ENCODE data around the gene CEACAM4.

Gene CEACAM4

GRCh38 chr19:41637484-41637883 is 10.6 kb upstream of the CEACAM4 start:
- no peak for TF ChIP-seq POLR2A (IDR thresholded peaks at IDR 0.05; ENCODE audit: low read depth, low read length)
- no peak for FAIRE-seq
- no peak for DNase-seq (ENCODE audit: insufficient read length)

- DNase-seq (ENCODE audit: insufficient read length) (no peak), FAIRE-seq (no peak)
- TF ChIP-seq POLR2AphosphoS5 (IDR thresholded peaks at IDR 0.05; ENCODE audit: low read depth, low read length) (no peak), POLR2A (IDR thresholded peaks at IDR 0.05; ENCODE audit: low read depth, low read length) (no peak), TAF1 (IDR thresholded peaks at IDR 0.05; ENCODE audit: borderline replicate concordance, low read depth, low read length) (no peak)
Measured at GRCh38 chr19:41627966-41628675, 1.2 kb upstream of the CEACAM4 start.

- FAIRE-seq = no peak
- TF ChIP-seq POLR2A (IDR thresholded peaks at IDR 0.05; ENCODE audit: low read depth, low read length) (no peak), POLR2AphosphoS5 (IDR thresholded peaks at IDR 0.05; ENCODE audit: low read depth, low read length) (no peak), TAF1 (IDR thresholded peaks at IDR 0.05; ENCODE audit: borderline replicate concordance, low read depth, low read length) (no peak)
- no peak for DNase-seq (ENCODE audit: insufficient read length)
Measured at GRCh38 chr19:41626278-41626677, 596 bp downstream of the CEACAM4 start.

GRCh38 chr19:41624937-41625336 is 1.9 kb downstream of the CEACAM4 start:
- no peak for FAIRE-seq
- no peak for DNase-seq (ENCODE audit: insufficient read length)
- TF ChIP-seq POLR2A (IDR thresholded peaks at IDR 0.05; ENCODE audit: low read depth, low read length) (no peak), TAF1 (IDR thresholded peaks at IDR 0.05; ENCODE audit: borderline replicate concordance, low read depth, low read length) (no peak), POLR2AphosphoS5 (IDR thresholded peaks at IDR 0.05; ENCODE audit: low read depth, low read length) (no peak)

GRCh38 chr19:41624515-41624914 is 2.4 kb downstream of the CEACAM4 start:
- no peak for DNase-seq (ENCODE audit: insufficient read length)
- FAIRE-seq = no peak

GRCh38 chr19:41623360-41623759 is 3.5 kb downstream of the CEACAM4 start:
- FAIRE-seq (no peak), DNase-seq (ENCODE audit: insufficient read length) (no peak)
- no peak for TF ChIP-seq POLR2A (IDR thresholded peaks at IDR 0.05; ENCODE audit: low read depth, low read length)
- TF ChIP-seq TAF1 (IDR thresholded peaks at IDR 0.05; ENCODE audit: borderline replicate concordance, low read depth, low read length) = no peak
- TF ChIP-seq POLR2AphosphoS5 (IDR thresholded peaks at IDR 0.05; ENCODE audit: low read depth, low read length) = no peak

More at GRCh38 chr19:41624515-41624914, 2.4 kb downstream of the CEACAM4 start:
- TF ChIP-seq POLR2A (IDR thresholded peaks at IDR 0.05; ENCODE audit: low read depth, low read length) = no peak
- TF ChIP-seq TAF1 (IDR thresholded peaks at IDR 0.05; ENCODE audit: borderline replicate concordance, low read depth, low read length) = no peak

GRCh38 chr19:41621654-41622053 is 5.2 kb downstream of the CEACAM4 start:
- no peak for DNase-seq (ENCODE audit: insufficient read length)
- no peak for TF ChIP-seq POLR2A (IDR thresholded peaks at IDR 0.05; ENCODE audit: low read depth, low read length)
- no peak for FAIRE-seq

- FAIRE-seq (no peak), DNase-seq (ENCODE audit: insufficient read length) (no peak)
- TF ChIP-seq POLR2A (IDR thresholded peaks at IDR 0.05; ENCODE audit: low read depth, low read length) = no peak
Measured at GRCh38 chr19:41621226-41621625, 5.6 kb downstream of the CEACAM4 start.

- DNase-seq (ENCODE audit: insufficient read length) = no peak
- TF ChIP-seq POLR2AphosphoS5 (IDR thresholded peaks at IDR 0.05; ENCODE audit: low read depth, low read length) (no peak), TAF1 (IDR thresholded peaks at IDR 0.05; ENCODE audit: borderline replicate concordance, low read depth, low read length) (no peak), POLR2A (IDR thresholded peaks at IDR 0.05; ENCODE audit: low read depth, low read length) (no peak)
- FAIRE-seq = no peak
Measured at GRCh38 chr19:41620171-41620570, 6.7 kb downstream of the CEACAM4 start.

GRCh38 chr19:41619018-41619556 is 7.8 kb downstream of the CEACAM4 start:
- DNase-seq (ENCODE audit: insufficient read length) = no peak
- TF ChIP-seq POLR2A (IDR thresholded peaks at IDR 0.05; ENCODE audit: low read depth, low read length) = no peak
- no peak for FAIRE-seq

GRCh38 chr19:41617941-41618730 is 8.7 kb downstream of the CEACAM4 start:
- TF ChIP-seq TAF1 (IDR thresholded peaks at IDR 0.05; ENCODE audit: borderline replicate concordance, low read depth, low read length) (no peak), POLR2AphosphoS5 (IDR thresholded peaks at IDR 0.05; ENCODE audit: low read depth, low read length) (no peak), POLR2A (IDR thresholded peaks at IDR 0.05; ENCODE audit: low read depth, low read length) (no peak)
- DNase-seq (ENCODE audit: insufficient read length) = no peak
- no peak for FAIRE-seq

GRCh38 chr19:41616792-41617621 is 9.9 kb downstream of the CEACAM4 start:
- no peak for DNase-seq (ENCODE audit: insufficient read length)
- TF ChIP-seq TAF1 (IDR thresholded peaks at IDR 0.05; ENCODE audit: borderline replicate concordance, low read depth, low read length) (no peak), POLR2AphosphoS5 (IDR thresholded peaks at IDR 0.05; ENCODE audit: low read depth, low read length) (no peak), POLR2A (IDR thresholded peaks at IDR 0.05; ENCODE audit: low read depth, low read length) (no peak)
- no peak for FAIRE-seq

Data from GM12892 (cell line).